RWPE1 (cell line): Measurements from ENCODE around the gene CBFA2T2.

Experiments
- CTCF ChIA-PET: fragments of 350-600 bp; sonication (Branson Sonifier 250); formaldehyde crosslinking; extraction: SDS; loops from one replicate; lab custom pipeline; 2021; lab: Yijun Ruan, JAX
- POLR2A ChIA-PET: fragments of 400-600 bp; formaldehyde crosslinking; extraction: SDS; loops from one replicate; lab custom pipeline; 2020; ENCODE audit warnings: antibody characterized with exemption; ENCODE audit not compliant: low non-redundant PET; lab: Yijun Ruan, JAX
- DNase-seq: peaks from one replicate; pipeline ENCODE4 v3.0.0; 2012; ENCODE audit warnings: low spot score
- H3K27ac ChIP-seq: fragments of 450-650 bp; 2 replicates; pipeline ENCODE4 v1.5.1; 2017
- TF ChIP-seq, protein P1 (sequence below): fragments of 450-650 bp; conservative IDR thresholded peaks from 2 replicates; pipeline ENCODE4 v1.5.1; 2017; ENCODE audit warnings: low read depth, mild to moderate bottlenecking

CBFA2T2 gene

GRCh38 chr20:33612001-33612400 lies 122.1 kb downstream of the CBFA2T2 start:
- DNase-seq: no peak
- POLR2A ChIA-PET: no interaction called here

GRCh38 chr20:33621717-33622400 lies 132.0 kb downstream of the CBFA2T2 start:
- DNase-seq: no peak
- H3K27ac ChIP-seq: no peak overlapping the region
- CTCF ChIA-PET: interaction anchor here (0.7 kb wide), 1 partner anchor 212 kb away, joined by 3 read pairs; no protein-coding TSS in a partner anchor
- TF ChIP-seq, protein P1, sequence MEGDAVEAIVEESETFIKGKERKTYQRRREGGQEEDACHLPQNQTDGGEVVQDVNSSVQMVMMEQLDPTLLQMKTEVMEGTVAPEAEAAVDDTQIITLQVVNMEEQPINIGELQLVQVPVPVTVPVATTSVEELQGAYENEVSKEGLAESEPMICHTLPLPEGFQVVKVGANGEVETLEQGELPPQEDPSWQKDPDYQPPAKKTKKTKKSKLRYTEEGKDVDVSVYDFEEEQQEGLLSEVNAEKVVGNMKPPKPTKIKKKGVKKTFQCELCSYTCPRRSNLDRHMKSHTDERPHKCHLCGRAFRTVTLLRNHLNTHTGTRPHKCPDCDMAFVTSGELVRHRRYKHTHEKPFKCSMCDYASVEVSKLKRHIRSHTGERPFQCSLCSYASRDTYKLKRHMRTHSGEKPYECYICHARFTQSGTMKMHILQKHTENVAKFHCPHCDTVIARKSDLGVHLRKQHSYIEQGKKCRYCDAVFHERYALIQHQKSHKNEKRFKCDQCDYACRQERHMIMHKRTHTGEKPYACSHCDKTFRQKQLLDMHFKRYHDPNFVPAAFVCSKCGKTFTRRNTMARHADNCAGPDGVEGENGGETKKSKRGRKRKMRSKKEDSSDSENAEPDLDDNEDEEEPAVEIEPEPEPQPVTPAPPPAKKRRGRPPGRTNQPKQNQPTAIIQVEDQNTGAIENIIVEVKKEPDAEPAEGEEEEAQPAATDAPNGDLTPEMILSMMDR: no peak
- POLR2A ChIA-PET: no interaction called here

More at GRCh38 chr20:33612001-33612400, 122.1 kb downstream of the CBFA2T2 start:
- no peak overlapping the region for H3K27ac ChIP-seq
- TF ChIP-seq, protein P1: no peak
- CTCF ChIA-PET: no interaction called here

DNA sequence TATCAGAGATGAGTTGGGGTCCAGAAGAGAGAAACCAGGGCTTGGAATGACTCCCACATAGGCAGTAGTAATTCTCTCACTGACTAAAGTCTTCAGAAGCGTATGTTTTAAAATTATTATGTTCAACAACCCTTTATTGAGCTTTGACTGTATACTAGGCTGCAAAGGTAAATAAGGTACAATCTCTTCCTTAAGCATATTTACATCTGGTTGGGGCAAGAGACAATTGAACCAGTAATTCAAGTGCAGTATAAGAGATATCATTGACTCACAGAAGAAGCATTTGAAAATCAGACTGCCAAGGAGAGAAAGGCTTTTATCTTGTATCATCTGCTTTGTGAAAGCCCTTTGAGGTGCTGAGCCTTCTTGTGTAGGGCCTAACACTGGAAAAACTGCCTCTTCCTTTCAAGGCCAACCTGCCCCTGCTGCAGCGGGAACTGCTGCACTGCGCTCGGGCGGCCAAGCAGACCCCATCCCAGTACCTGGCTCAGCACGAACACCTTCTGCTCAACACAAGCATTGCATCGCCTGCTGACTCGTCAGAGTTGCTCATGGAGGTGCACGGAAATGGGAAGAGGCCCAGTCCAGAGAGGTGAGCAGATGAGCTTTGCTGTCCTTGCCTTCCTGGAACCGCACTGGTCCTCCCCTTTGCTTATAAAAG lies 132.9 kb downstream of the CBFA2T2 start:
- POLR2A ChIA-PET: no interaction called here
- no peak for DNase-seq
- TF ChIP-seq, protein P1: no peak
- CTCF ChIA-PET: interaction anchor here (0.7 kb wide), 2 partner anchors 101 to 213 kb away, joined by 3 read pairs; no protein-coding TSS in a partner anchor
- no peak overlapping the region for H3K27ac ChIP-seq

- no peak for DNase-seq
- ChIA-PET CTCF (no interaction called here), POLR2A (no interaction called here)
- no peak overlapping the region for H3K27ac ChIP-seq
- TF ChIP-seq, protein P1: no peak
Observed at GRCh38 chr20:33624399-33624798, 134.5 kb downstream of the CBFA2T2 start.

DNA sequence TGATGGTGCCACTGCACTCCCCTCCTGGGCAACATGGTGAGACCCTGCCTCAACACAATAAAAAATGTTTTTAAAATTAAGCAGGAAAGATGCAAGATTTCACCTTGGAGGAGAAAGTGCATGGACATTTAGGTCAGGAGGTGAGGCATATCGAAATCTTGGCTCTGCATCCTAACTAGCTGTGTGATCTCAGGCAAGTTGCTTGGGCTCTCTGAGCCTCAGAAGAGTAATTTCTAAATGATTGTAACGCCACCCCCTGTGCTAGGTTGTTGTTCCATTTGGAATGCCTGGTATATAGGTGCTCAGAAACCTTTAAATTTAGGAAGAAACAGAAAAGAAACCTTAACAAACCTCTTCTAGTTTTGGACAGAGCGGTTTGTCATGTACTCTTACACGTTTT lies 136.3 kb downstream of the CBFA2T2 start:
- no peak overlapping the region for H3K27ac ChIP-seq
- ChIA-PET POLR2A (no interaction called here), CTCF (interaction anchor here (0.6 to 1.0 kb wide), 4 partner anchors 25 to 166 kb away, joined by 3 to 6 read pairs (median 4); no protein-coding TSS in a partner anchor)
- TF ChIP-seq, protein P1: no peak
- no peak for DNase-seq

GRCh38 chr20:33627577-33628216 lies 137.8 kb downstream of the CBFA2T2 start:
- DNase-seq: no peak
- POLR2A ChIA-PET: no interaction called here
- CTCF ChIA-PET: interaction anchor here (0.7 kb wide), 1 partner anchor 43 kb away, joined by 3 read pairs; no protein-coding TSS in a partner anchor
- TF ChIP-seq, protein P1: no peak
- no peak overlapping the region for H3K27ac ChIP-seq
